K562 (cell line): ENCODE data around the gene CPLX4. TPM values are rescaled to one million over a fixed set of nuclear protein-coding genes. Genes with fewer than 3 reads are reported as not detected.

Source experiments
- CTCF ChIP-seq, 3 experiments: IDR thresholded peaks in 2 of 3; conservative IDR thresholded peaks in 1 of 3; 2 replicates each; pipeline ENCODE4 v1.5.1; 2011 to 2012; ENCODE audit warnings: low read length in 3 of 3, mild to moderate bottlenecking in 3 of 3, control low read depth in 2 of 3, improper control_type of control experiment in 1 of 3, inconsistent platforms in 1 of 3, low read depth in 1 of 3, mixed read lengths in 1 of 3, moderate library complexity in 1 of 3; ENCODE audit not compliant: insufficient read depth in 2 of 3
- ZNF766 ChIP-seq: fragments of 200-800 bp; sonication (Bioruptor generic); conservative IDR thresholded peaks from 2 replicates; pipeline ENCODE4 v1.6.1; 2016; ENCODE audit warnings: missing genetic modification characterization, missing compliant biosample characterization
- polyA plus RNA-seq, 8 experiments: library from polyadenylated mRNA; depleted of rRNA in 4 of 8; stranded (reverse) in 5 of 8; unstranded in 3 of 8; fragments of >200 nt; fragmentation: Nextera tagmentation in 2 of 8; fragmentation: Illumina TruSeq in 1 of 8; extraction: Ambion mirVana in 2 of 8; extraction: Trizol in 1 of 8; gene quantifications; 2 replicates each; pipeline versions ENCODE4 v1.2.1 to v1.2.3, GENCODE V29; 2011 to 2014; ENCODE audit warnings: inconsistent platforms in 1 of 8, missing spikeins in 1 of 8
- total RNA-seq, 7 experiments: library from RNA; depleted of rRNA in 6 of 7; stranded (reverse); fragments of >200 nt in 6 of 7; fragmentation: Illumina TruSeq in 2 of 7; extraction: Trizol in 2 of 7; gene quantifications; 2 replicates each; pipeline versions ENCODE4 v1.2.1 to v1.2.3, GENCODE V29; 2011 to 2021; ENCODE audit warnings: low replicate concordance in 1 of 7
- TF ChIP-seq, protein P1 (sequence below): fragments of 250-450 bp; sonication (Bioruptor Pico); IDR thresholded peaks from 2 replicates; pipeline ENCODE4 v1.5.0; 2020; ENCODE audit warnings: mild to moderate bottlenecking, borderline replicate concordance
- TF ChIP-seq, protein P2 (sequence below): fragments of 450-650 bp; formaldehyde crosslinking; IDR thresholded peaks from 2 replicates; pipeline ENCODE4 v1.4.0; 2022; ENCODE audit warnings: missing genetic modification characterization

CPLX4 gene
- total and polyA plus RNA-seq, 9 of the 15 experiments (the other 6 are each of a cell fraction or from before 2014, with no cell fraction given): not detected

- TF ChIP-seq, protein P1, sequence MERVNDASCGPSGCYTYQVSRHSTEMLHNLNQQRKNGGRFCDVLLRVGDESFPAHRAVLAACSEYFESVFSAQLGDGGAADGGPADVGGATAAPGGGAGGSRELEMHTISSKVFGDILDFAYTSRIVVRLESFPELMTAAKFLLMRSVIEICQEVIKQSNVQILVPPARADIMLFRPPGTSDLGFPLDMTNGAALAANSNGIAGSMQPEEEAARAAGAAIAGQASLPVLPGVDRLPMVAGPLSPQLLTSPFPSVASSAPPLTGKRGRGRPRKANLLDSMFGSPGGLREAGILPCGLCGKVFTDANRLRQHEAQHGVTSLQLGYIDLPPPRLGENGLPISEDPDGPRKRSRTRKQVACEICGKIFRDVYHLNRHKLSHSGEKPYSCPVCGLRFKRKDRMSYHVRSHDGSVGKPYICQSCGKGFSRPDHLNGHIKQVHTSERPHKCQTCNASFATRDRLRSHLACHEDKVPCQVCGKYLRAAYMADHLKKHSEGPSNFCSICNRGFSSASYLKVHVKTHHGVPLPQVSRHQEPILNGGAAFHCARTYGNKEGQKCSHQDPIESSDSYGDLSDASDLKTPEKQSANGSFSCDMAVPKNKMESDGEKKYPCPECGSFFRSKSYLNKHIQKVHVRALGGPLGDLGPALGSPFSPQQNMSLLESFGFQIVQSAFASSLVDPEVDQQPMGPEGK (CRISPR knock-in tag): no peak
- TF ChIP-seq, protein P2, sequence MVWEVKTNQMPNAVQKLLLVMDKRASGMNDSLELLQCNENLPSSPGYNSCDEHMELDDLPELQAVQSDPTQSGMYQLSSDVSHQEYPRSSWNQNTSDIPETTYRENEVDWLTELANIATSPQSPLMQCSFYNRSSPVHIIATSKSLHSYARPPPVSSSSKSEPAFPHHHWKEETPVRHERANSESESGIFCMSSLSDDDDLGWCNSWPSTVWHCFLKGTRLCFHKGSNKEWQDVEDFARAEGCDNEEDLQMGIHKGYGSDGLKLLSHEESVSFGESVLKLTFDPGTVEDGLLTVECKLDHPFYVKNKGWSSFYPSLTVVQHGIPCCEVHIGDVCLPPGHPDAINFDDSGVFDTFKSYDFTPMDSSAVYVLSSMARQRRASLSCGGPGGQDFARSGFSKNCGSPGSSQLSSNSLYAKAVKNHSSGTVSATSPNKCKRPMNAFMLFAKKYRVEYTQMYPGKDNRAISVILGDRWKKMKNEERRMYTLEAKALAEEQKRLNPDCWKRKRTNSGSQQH (CRISPR knock-in tag): no peak
- no peak for TF ChIP-seq ZNF766 (CRISPR knock-in tag)
- no peak for TF ChIP-seq CTCF (IDR thresholded peaks at IDR 0.05 in 2 of 3, conservative IDR thresholded peaks at IDR 0.05 in 1 of 3; ENCODE audit: insufficient read depth in 2 of 3, low read depth in 1 of 3, low read length in 3 of 3)
Measured at GRCh38 chr18:59301929-59302328, 16.5 kb downstream of the CPLX4 start (continued).
